Natural killer cell (primary cell): ENCODE measurements around the gene TAF12. TPM values are rescaled to one million over a fixed set of nuclear protein-coding genes. Genes with fewer than 3 reads are reported as not detected.

Experiments
- ATAC-seq, 3 donors: fragments of 150-1000 bp in 2 of 3; fragments of 200-7000 bp in 1 of 3; cut with Tn5 transposase; 1 replicate in 1 of 3; 2 replicates in 2 of 3; pipeline ENCODE4 v1.10.0; 2021; ENCODE audit warnings: mild to moderate bottlenecking in 2 of 3, moderate library complexity in 2 of 3
- DNase-seq, 2 donors: peaks; one replicate each; pipeline versions ENCODE4 v3.0.0 to v3.0.0-alpha.2; 2013 to 2021; ENCODE audit warnings: mixed read lengths in 1 of 2
- H3K27ac ChIP-seq: one replicate; pipeline ENCODE4 v1.5.1; 2013; ENCODE audit warnings: mild to moderate bottlenecking, low read length
- H3K27me3 ChIP-seq: one replicate; pipeline ENCODE4 v1.6.1; 2013; ENCODE audit warnings: low read length; ENCODE audit not compliant: control insufficient read depth, insufficient read depth
- H3K36me3 ChIP-seq: one replicate; pipeline ENCODE4 v1.6.1; 2013; ENCODE audit warnings: low read length; ENCODE audit not compliant: control insufficient read depth, insufficient read depth
- H3K4me1 ChIP-seq: one replicate; pipeline ENCODE4 v1.6.1; 2013; ENCODE audit warnings: low read length; ENCODE audit not compliant: control insufficient read depth, insufficient read depth
- H3K4me3 ChIP-seq: one replicate; pipeline ENCODE4 v1.5.1; 2013; ENCODE audit warnings: low read length
- H3K9me3 ChIP-seq: one replicate; pipeline ENCODE4 v1.6.1; 2013; ENCODE audit warnings: low read length; ENCODE audit not compliant: control insufficient read depth, insufficient read depth
- H3K27ac Mint-ChIP-seq, 2 donors: one replicate each; pipeline ENCODE4 v1.8.0; 2022; ENCODE audit warnings: mild to moderate bottlenecking in 2 of 2, mixed read lengths in 2 of 2, moderate library complexity in 1 of 2
- H3K27me3 Mint-ChIP-seq, 2 donors: one replicate each; pipeline ENCODE4 v1.8.0; 2022; ENCODE audit warnings: low read depth in 2 of 2, mixed read lengths in 2 of 2
- H3K36me3 Mint-ChIP-seq: one replicate; pipeline ENCODE4 v1.8.0; 2022; ENCODE audit warnings: mixed read lengths
- H3K4me1 Mint-ChIP-seq, 2 donors: one replicate each; pipeline ENCODE4 v1.8.0; 2022; ENCODE audit warnings: mixed read lengths in 2 of 2
- H3K4me3 Mint-ChIP-seq: one replicate; pipeline ENCODE4 v1.8.0; 2022; ENCODE audit warnings: mild to moderate bottlenecking, moderate library complexity, mixed read lengths
- H3K9me3 Mint-ChIP-seq, 2 donors: one replicate each; pipeline ENCODE4 v1.8.0; 2022; ENCODE audit warnings: mixed read lengths in 2 of 2
- WGBS: methylation state at CpG from one replicate; pipeline ENCODE4 v1.1.7; 2013; ENCODE audit warnings: missing lambda C conversion rate; ENCODE audit not compliant: insufficient coverage; 5-methylcytosine and 5-hydroxymethylcytosine counted together
- intact Hi-C: fragments of 100-400 bp; cut with micrococcal nuclease; formaldehyde crosslinking; loops from one replicate; pipeline ENCODE4 v1.14.2; 2022
- total RNA-seq, 4 donors: library from RNA; stranded (reverse); fragments of 120-200 nt in 1 of 4; gene quantifications; one replicate each; pipeline versions ENCODE4 v1.2.3 to v1.2.4, GENCODE V29; 2013 to 2022
- TF ChIP-seq, protein P1 (sequence below): fragments of 200-600 bp; IDR thresholded peaks from one replicate; pipeline ENCODE4 v1.8.0; 2022; ENCODE audit warnings: antibody characterized with exemption

Gene TAF12
- total RNA-seq, 3 donors from 2014 or later (not counting 1 experiment from before 2014, with no cell fraction given) = 17.9 to 23.8 (median 23.1) TPM

DNA sequence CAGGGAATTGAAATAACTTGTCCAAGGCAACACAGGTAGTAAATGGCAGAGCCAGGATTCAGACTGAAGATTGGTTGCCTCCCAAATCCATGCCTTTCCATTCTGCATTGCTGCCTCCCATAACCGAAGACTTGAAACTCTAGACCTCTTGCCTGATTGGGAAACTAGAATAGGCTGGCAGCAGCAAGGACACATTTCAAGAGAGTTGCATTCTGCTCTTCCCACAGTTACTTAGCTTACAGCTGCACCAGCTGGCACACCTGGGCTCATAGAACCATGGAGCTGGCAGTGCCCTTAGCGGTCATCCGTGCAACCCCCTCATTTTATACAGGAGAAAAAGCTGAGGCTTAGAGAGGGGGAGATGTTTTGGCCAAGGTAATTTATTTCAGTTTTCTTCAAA is 82.0 kb downstream of the TAF12 start:
- H3K27ac ChIP-seq = no peak overlapping the region
- Mint-ChIP-seq H3K9me3 (no peaks in the 10 kb centered on the region), H3K27me3 (no peaks in the 10 kb centered on the region), H3K27ac (no peak overlapping the region), H3K36me3 (no peaks in the 10 kb centered on the region), H3K4me3 (no peak overlapping the region), H3K4me1 (no peaks in the 10 kb centered on the region)
- H3K9me3 ChIP-seq = no peaks in the 10 kb centered on the region
- no peaks in the 10 kb centered on the region for H3K27me3 ChIP-seq
- WGBS = 98% methylated on average over 2 of the region's 3 CpGs
- H3K4me1 ChIP-seq = no peaks in the 10 kb centered on the region
- DNase-seq = no peak
- no peak for ATAC-seq
- TF ChIP-seq, protein P1, sequence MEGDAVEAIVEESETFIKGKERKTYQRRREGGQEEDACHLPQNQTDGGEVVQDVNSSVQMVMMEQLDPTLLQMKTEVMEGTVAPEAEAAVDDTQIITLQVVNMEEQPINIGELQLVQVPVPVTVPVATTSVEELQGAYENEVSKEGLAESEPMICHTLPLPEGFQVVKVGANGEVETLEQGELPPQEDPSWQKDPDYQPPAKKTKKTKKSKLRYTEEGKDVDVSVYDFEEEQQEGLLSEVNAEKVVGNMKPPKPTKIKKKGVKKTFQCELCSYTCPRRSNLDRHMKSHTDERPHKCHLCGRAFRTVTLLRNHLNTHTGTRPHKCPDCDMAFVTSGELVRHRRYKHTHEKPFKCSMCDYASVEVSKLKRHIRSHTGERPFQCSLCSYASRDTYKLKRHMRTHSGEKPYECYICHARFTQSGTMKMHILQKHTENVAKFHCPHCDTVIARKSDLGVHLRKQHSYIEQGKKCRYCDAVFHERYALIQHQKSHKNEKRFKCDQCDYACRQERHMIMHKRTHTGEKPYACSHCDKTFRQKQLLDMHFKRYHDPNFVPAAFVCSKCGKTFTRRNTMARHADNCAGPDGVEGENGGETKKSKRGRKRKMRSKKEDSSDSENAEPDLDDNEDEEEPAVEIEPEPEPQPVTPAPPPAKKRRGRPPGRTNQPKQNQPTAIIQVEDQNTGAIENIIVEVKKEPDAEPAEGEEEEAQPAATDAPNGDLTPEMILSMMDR = no peak
- intact Hi-C loops = no loop called here
- no peak overlapping the region for H3K4me3 ChIP-seq
- H3K36me3 ChIP-seq = peaks cover 41% of the 10 kb centered on the region

Other genes starting within 250 kb of the TAF12 start
- 10 to 100 TPM; 15.9 to 23.7 (median 19.2) TPM for gene RCC1, start 137.0 kb downstream of the TAF12 start, total RNA-seq
- 10 to 100 TPM; 28.3 to 38.7 (median 32.1) TPM for gene TRNAU1AP, start 90.0 kb downstream of the TAF12 start, total RNA-seq
- gene RAB42, start 50.8 kb downstream of the TAF12 start, total RNA-seq = under 1 TPM in 1 of 3 donors, not detected in 2; 0.38 TPM
- not detected for gene RNU11, start 5.5 kb upstream of the TAF12 start, total RNA-seq
- 10 to 100 TPM; 26.1 to 29.1 (median 28.3) TPM for gene GMEB1, start 25.7 kb upstream of the TAF12 start, total RNA-seq
- 10 to 100 TPM; 78.9 to 98.3 (median 97.9) TPM for gene YTHDF2, start 93.9 kb upstream of the TAF12 start, total RNA-seq
- gene OPRD1, start 169.1 kb upstream of the TAF12 start, total RNA-seq = not detected